Measurements from ENCODE around the gene ANKS3. TPM values are rescaled to one million over a fixed set of nuclear protein-coding genes. Genes with fewer than 3 reads are reported as not detected.

ANKS3 gene
- total and polyA plus RNA-seq, 3 donors from 2014 or later, result 18.6 to 40.6 (median 40.4) TPM

GRCh38 chr16:4683255-4684057 lies 50.6 kb downstream of the ANKS3 start:
- no peak for DNase-seq

GRCh38 chr16:4682616-4683254 lies 51.3 kb downstream of the ANKS3 start:
- Histone ChIP-seq H3K4me3 (no peak overlapping the region), H3K4me1 (peaks cover 15% of the 10 kb centered on the region), H3K27me3 (no peaks in the 10 kb centered on the region), H3K27ac (no peak overlapping the region), H3K36me3 (ENCODE audit: low read depth, missing control alignments) (no peaks in the 10 kb centered on the region), H3K9me3 (no peaks in the 10 kb centered on the region)
- intact Hi-C loops (cut with DNase I; ENCODE audit: low total_unique reads), result no loop called here
- DNase-seq, result no peak
- WGBS, 2 donors, result 81 to 82% methylated on average over 14 to 36 of the region's 36 CpGs
- no peak for TF ChIP-seq POLR2A (IDR thresholded peaks at IDR 0.05)
- TF ChIP-seq CTCF (IDR thresholded peaks at IDR 0.05), result peak in 1 of 3 experiments; percentile 13

More at GRCh38 chr16:4683255-4684057, 50.6 kb downstream of the ANKS3 start:
- H3K4me3 ChIP-seq, result no peak overlapping the region
- H3K9me3 ChIP-seq, result no peaks in the 10 kb centered on the region
- 82 to 87% methylated on average over 13 to 14 of the region's 17 CpGs for whole genome bisulfite sequencing, 2 donors
- H3K36me3 ChIP-seq (ENCODE audit: low read depth, missing control alignments), result no peaks in the 10 kb centered on the region
- H3K27ac ChIP-seq, result no peak overlapping the region
- no peaks in the 10 kb centered on the region for H3K27me3 ChIP-seq
- intact Hi-C loops (cut with DNase I; ENCODE audit: low total_unique reads), result no loop called here
- TF ChIP-seq POLR2A (IDR thresholded peaks at IDR 0.05) (no peak), CTCF (IDR thresholded peaks at IDR 0.05) (no peak)
- H3K4me1 ChIP-seq, result peaks cover 14% of the 10 kb centered on the region

- Histone ChIP-seq H3K27ac (no peak overlapping the region), H3K36me3 (ENCODE audit: low read depth, missing control alignments) (no peaks in the 10 kb centered on the region), H3K9me3 (no peaks in the 10 kb centered on the region), H3K4me1 (peaks cover 21% of the 10 kb centered on the region), H3K27me3 (no peaks in the 10 kb centered on the region), H3K4me3 (no peak overlapping the region)
- 79 to 83% methylated on average over 22 to 23 of the region's 26 CpGs for WGBS, 2 donors
- DNase-seq, result no peak
- TF ChIP-seq CTCF (IDR thresholded peaks at IDR 0.05) (no peak), POLR2A (IDR thresholded peaks at IDR 0.05) (no peak)
- intact Hi-C loops (cut with DNase I; ENCODE audit: low total_unique reads), result no loop called here
Measured at GRCh38 chr16:4682084-4682591, 51.9 kb downstream of the ANKS3 start.

GRCh38 chr16:4681471-4682083 lies 52.5 kb downstream of the ANKS3 start:
- Histone ChIP-seq H3K9me3 (no peaks in the 10 kb centered on the region), H3K4me1 (peaks cover 26% of the 10 kb centered on the region), H3K4me3 (no peak overlapping the region), H3K27ac (no peak overlapping the region), H3K36me3 (ENCODE audit: low read depth, missing control alignments) (no peaks in the 10 kb centered on the region), H3K27me3 (no peaks in the 10 kb centered on the region)
- no peak for DNase-seq
- intact Hi-C loops (cut with DNase I; ENCODE audit: low total_unique reads), result no loop called here
- TF ChIP-seq POLR2A (IDR thresholded peaks at IDR 0.05) (no peak), CTCF (IDR thresholded peaks at IDR 0.05) (no peak)
- WGBS, 2 donors, result 95 to 96% methylated on average over 21 to 39 of the region's 39 CpGs
